ENCODE results near the gene GFM1. TPM values are rescaled to one million over a fixed set of nuclear protein-coding genes. Genes with fewer than 3 reads are reported as not detected.

GFM1 gene
- total and polyA plus RNA-seq, 2 donors (not counting 3 experiments of a cell fraction or from before 2014, with no cell fraction given), result 14.9 to 68.6 TPM

GRCh38 chr3:158733656-158734055 lies 89.3 kb downstream of the GFM1 start:
- DNase-seq (ENCODE audit: low read depth, low spot score) (no peak), FAIRE-seq (no peak)
- H3K4me3 ChIP-seq (replicated peaks in 1 of 3; ENCODE audit: insufficient read depth in 1 of 3, low read depth in 1 of 3, low read length in 3 of 3), result no peak overlapping the region
- intact Hi-C loops (cut with micrococcal nuclease), result no loop called here
- no peak overlapping the region for H3K9ac ChIP-seq (replicated peaks; ENCODE audit: extremely low read depth, insufficient read depth, low read length)
- dilution Hi-C loops (cut with MboI; ENCODE audit: extremely low pct_ligation_motif_present, low sequenced_read_pairs), result no loop called here
- POLR2A ChIA-PET, result interaction anchor here (0.7 kb wide), 1 partner anchor 11 kb away, joined by 4 read pairs; no protein-coding TSS in a partner anchor
- no peak overlapping the region for H2AFZ ChIP-seq (ENCODE audit: low read depth, low read length)
- TF ChIP-seq CTCF (IDR thresholded peaks at IDR 0.05; ENCODE audit: extremely low read depth in 1 of 2, insufficient read depth in 1 of 2, low read depth in 1 of 2, low read length in 2 of 2) (no peak), POLR2A (IDR thresholded peaks at IDR 0.05; ENCODE audit: low read depth, low read length) (no peak), POLR2AphosphoS5 (IDR thresholded peaks at IDR 0.05; ENCODE audit: insufficient read depth, low read depth, low read length) (no peak), EZH2 (IDR thresholded peaks at IDR 0.05; ENCODE audit: borderline replicate concordance, low read depth, low read length, severe bottlenecking) (no peak), FOS (IDR thresholded peaks at IDR 0.05; ENCODE audit: borderline replicate concordance, insufficient read depth, low read length) (no peak), GATA2 (IDR thresholded peaks at IDR 0.05; ENCODE audit: insufficient read depth, insufficient read length, low read depth, low read length) (no peak), JUN (IDR thresholded peaks at IDR 0.05; ENCODE audit: borderline replicate concordance, insufficient read depth, insufficient read length, low read depth) (no peak), MYC (IDR thresholded peaks at IDR 0.05; ENCODE audit: low read depth, low read length) (no peak)
- TF ChIP-seq, protein P1, sequence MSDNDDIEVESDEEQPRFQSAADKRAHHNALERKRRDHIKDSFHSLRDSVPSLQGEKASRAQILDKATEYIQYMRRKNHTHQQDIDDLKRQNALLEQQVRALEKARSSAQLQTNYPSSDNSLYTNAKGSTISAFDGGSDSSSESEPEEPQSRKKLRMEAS (IDR thresholded peaks at IDR 0.05; ENCODE audit: insufficient read depth, insufficient read length), result no peak
- no peaks in the 10 kb centered on the region for H3K9me1 ChIP-seq (replicated peaks; ENCODE audit: control insufficient read depth, extremely low read depth, insufficient read depth, low read length)
- no peaks in the 10 kb centered on the region for H3K27me3 ChIP-seq (ENCODE audit: control insufficient read depth in 2 of 2, insufficient read depth in 2 of 2, low read length in 2 of 2)
- CTCF ChIA-PET, result no interaction called here
- no peaks in the 10 kb centered on the region for H4K20me1 ChIP-seq (replicated peaks; ENCODE audit: control insufficient read depth, extremely low read depth, insufficient read depth, low read length)
- H3K4me1 ChIP-seq (ENCODE audit: control insufficient read depth, extremely low read depth, insufficient read depth, low read length), result peaks cover 6% of the 10 kb centered on the region
- BruUV-seq (replicated peaks), result no TSS peak
- no peak overlapping the region for H3K27ac ChIP-seq (ENCODE audit: insufficient read depth, low read depth, low read length)
- H3K79me2 ChIP-seq (ENCODE audit: control insufficient read depth, insufficient read depth, low read length), result no peaks in the 10 kb centered on the region
- H3K36me3 ChIP-seq (ENCODE audit: control insufficient read depth in 2 of 2, extremely low read depth in 1 of 2, insufficient read depth in 2 of 2, low read length in 2 of 2), result no peaks in the 10 kb centered on the region
- no peaks in the 10 kb centered on the region for H3K9me3 ChIP-seq (replicated peaks; ENCODE audit: control insufficient read depth, insufficient read depth, low read length)
- no peak overlapping the region for H3K4me2 ChIP-seq (ENCODE audit: insufficient read depth, low read length)

Measured in endothelial cell of umbilical vein (primary cell).